T-helper 17 cell (primary cell): ENCODE measurements around the gene DOCK8. TPM values are rescaled to one million over a fixed set of nuclear protein-coding genes. Genes with fewer than 3 reads are reported as not detected.

Source experiments
- total RNA-seq, 4 donors: library from RNA in 2 of 4; stranded (reverse) in 2 of 4; gene quantifications; one replicate each; pipeline ENCODE4 v1.2.3 and lab custom pipeline; 2022 to 2026

Gene DOCK8
- total RNA-seq, 2 donors from 2014 or later: 160 to 187 TPM

Other genes starting within 250 kb of the DOCK8 start
- 10 to 100 TPM; 18.8 to 19.4 TPM for gene WASHC1, start 185.4 kb upstream of the DOCK8 start, total RNA-seq
- gene FOXD4, start 96.4 kb upstream of the DOCK8 start, total RNA-seq: not detected
- 10 to 100 TPM; 23.1 to 24.4 TPM for gene ZNG1A, start 35.8 kb upstream of the DOCK8 start, total RNA-seq